Ovary (tissue), 3 donors: ENCODE data around the gene IL17A.

Experiments used
- EP300 ChIP-seq: sonication (generic); formaldehyde crosslinking; IDR thresholded peaks from one replicate; pipeline ENCODE4 v1.6.1; 2017; ENCODE audit warnings: antibody characterized with exemption
- POLR2A ChIP-seq: fragments of 450-650 bp; IDR thresholded peaks from one replicate; pipeline ENCODE4 v1.6.1; 2017; ENCODE audit warnings: antibody characterized with exemption, mild to moderate bottlenecking, moderate library complexity
- TF ChIP-seq, protein P1 (sequence below), 3 donors: fragments of 450-650 bp in 2 of 3; fragments of 200-600 bp in 1 of 3; IDR thresholded peaks; one replicate each; pipeline versions ENCODE4 v1.5.1 to v1.8.0; 2016 to 2022; ENCODE audit warnings: antibody characterized with exemption in 3 of 3, mild to moderate bottlenecking in 1 of 3
- donor health status: DM: no; HTN: no; CAD: no.

- TF ChIP-seq, protein P1, sequence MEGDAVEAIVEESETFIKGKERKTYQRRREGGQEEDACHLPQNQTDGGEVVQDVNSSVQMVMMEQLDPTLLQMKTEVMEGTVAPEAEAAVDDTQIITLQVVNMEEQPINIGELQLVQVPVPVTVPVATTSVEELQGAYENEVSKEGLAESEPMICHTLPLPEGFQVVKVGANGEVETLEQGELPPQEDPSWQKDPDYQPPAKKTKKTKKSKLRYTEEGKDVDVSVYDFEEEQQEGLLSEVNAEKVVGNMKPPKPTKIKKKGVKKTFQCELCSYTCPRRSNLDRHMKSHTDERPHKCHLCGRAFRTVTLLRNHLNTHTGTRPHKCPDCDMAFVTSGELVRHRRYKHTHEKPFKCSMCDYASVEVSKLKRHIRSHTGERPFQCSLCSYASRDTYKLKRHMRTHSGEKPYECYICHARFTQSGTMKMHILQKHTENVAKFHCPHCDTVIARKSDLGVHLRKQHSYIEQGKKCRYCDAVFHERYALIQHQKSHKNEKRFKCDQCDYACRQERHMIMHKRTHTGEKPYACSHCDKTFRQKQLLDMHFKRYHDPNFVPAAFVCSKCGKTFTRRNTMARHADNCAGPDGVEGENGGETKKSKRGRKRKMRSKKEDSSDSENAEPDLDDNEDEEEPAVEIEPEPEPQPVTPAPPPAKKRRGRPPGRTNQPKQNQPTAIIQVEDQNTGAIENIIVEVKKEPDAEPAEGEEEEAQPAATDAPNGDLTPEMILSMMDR (IDR thresholded peaks at IDR 0.05), result no peak
- TF ChIP-seq EP300 (no peak), POLR2A (no peak)
Measured at GRCh38 chr6:52144196-52145076, 41.7 kb upstream of the IL17A start.
